ENCODE measurements around the gene NAV3.

NAV3 gene

DNA sequence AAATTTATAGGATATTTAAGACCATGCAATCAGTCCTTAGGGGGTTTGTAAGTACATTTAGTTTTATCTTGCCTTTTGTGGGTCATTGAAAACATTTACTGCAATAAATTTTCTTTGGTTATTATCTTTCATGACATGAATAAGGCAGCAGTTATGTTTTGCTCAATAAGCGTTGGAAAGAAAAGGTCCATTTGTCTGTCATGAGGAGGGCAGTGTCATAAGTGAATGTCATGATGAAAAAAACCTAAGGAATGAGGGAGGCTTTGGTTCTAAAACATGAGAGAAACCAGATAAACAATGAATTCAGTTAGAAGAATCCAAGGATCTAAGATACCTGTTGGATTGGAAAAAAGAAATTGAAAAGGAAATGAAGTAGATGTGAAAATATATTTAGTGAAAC, 209.4 kb downstream of the NAV3 start:
- Histone ChIP-seq H3K4me3 (ENCODE audit: low read depth, low read length) (no peak overlapping the region), H3K4me1 (ENCODE audit: control insufficient read depth, insufficient read depth, low read length) (no peaks in the 10 kb centered on the region), H3K9me3 (ENCODE audit: control insufficient read depth, insufficient read depth, low read length) (no peaks in the 10 kb centered on the region), H3K27me3 (ENCODE audit: control insufficient read depth, insufficient read depth, low read length) (no peaks in the 10 kb centered on the region), H3K36me3 (ENCODE audit: control insufficient read depth, insufficient read depth, low read length) (no peaks in the 10 kb centered on the region), H3K27ac (ENCODE audit: low read depth, low read length) (no peak overlapping the region), H3K9ac (ENCODE audit: low read depth, low read length) (no peak overlapping the region)

DNA sequence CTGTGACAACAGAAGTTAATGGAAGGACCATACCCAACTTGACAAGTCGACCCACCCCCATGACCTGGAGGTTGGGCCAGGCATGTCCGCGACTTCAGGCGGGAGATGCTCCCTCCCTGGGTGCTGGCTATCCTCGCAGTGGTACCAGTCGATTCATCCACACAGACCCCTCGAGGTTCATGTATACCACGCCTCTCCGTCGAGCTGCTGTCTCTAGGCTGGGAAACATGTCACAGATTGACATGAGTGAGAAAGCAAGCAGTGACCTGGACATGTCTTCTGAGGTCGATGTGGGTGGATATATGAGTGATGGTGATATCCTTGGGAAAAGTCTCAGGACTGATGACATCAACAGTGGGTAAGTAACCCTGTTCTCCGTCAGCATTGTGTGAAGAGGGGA, 220.1 kb downstream of the NAV3 start:
- no peak overlapping the region for H3K27ac ChIP-seq (ENCODE audit: low read depth, low read length)
- H3K36me3 ChIP-seq (ENCODE audit: control insufficient read depth, insufficient read depth, low read length), result no peaks in the 10 kb centered on the region
- no peak overlapping the region for H3K9ac ChIP-seq (ENCODE audit: low read depth, low read length)
- H3K4me3 ChIP-seq (ENCODE audit: low read depth, low read length), result no peak overlapping the region
- peaks cover 3% of the 10 kb centered on the region; the same call in 1 of the 2 replicates for H3K9me3 ChIP-seq (ENCODE audit: control insufficient read depth, insufficient read depth, low read length)
- H3K4me1 ChIP-seq (ENCODE audit: control insufficient read depth, insufficient read depth, low read length), result no peaks in the 10 kb centered on the region
- H3K27me3 ChIP-seq (ENCODE audit: control insufficient read depth, insufficient read depth, low read length), result no peaks in the 10 kb centered on the region

DNA sequence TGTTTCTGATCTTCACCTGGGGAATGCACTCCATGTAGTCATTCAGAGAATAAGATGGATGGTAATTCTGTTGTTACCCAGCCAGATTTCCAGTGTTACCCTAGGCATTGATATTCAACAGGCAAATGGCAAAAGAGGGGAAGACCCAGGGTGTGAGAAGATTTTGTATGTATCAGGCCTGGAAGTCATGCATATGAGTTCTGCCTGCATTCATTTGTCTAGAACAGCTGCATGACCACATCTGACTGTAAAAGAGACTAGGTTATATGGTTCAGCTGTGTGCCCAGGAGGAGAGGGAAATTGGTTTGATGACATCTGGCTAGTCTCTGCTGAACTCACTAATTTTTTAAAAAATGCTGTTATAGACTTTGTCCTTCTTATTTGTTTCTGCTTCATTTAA, 224.9 kb downstream of the NAV3 start:
- Histone ChIP-seq H3K4me1 (ENCODE audit: control insufficient read depth, insufficient read depth, low read length) (no peaks in the 10 kb centered on the region), H3K4me3 (ENCODE audit: low read depth, low read length) (no peak overlapping the region), H3K36me3 (ENCODE audit: control insufficient read depth, insufficient read depth, low read length) (no peaks in the 10 kb centered on the region), H3K27ac (ENCODE audit: low read depth, low read length) (no peak overlapping the region), H3K9ac (ENCODE audit: low read depth, low read length) (no peak overlapping the region), H3K27me3 (ENCODE audit: control insufficient read depth, insufficient read depth, low read length) (no peaks in the 10 kb centered on the region), H3K9me3 (ENCODE audit: control insufficient read depth, insufficient read depth, low read length) (no peaks in the 10 kb centered on the region)

DNA sequence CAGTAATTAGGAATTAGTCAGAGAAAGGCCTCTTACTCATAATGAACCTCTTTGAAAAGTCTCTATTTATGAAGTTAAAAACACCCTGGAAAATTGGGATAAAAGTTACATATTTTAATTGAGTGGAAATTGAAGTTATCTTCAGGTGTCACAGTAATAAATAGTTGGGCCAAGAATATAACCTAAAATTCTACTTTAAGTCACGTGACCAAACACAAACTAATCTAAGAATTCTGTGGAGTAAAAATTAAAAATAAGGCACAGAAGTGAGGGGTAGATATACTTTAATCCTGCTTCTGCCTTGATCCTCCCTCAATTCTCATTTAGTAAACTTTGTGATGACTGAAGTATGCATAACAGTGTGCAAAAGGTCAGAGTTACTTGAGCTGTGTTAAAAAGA, 226.4 kb downstream of the NAV3 start:
- Histone ChIP-seq H3K4me3 (ENCODE audit: low read depth, low read length) (no peak overlapping the region), H3K27me3 (ENCODE audit: control insufficient read depth, insufficient read depth, low read length) (no peaks in the 10 kb centered on the region), H3K36me3 (ENCODE audit: control insufficient read depth, insufficient read depth, low read length) (no peaks in the 10 kb centered on the region), H3K9me3 (ENCODE audit: control insufficient read depth, insufficient read depth, low read length) (no peaks in the 10 kb centered on the region), H3K4me1 (ENCODE audit: control insufficient read depth, insufficient read depth, low read length) (no peaks in the 10 kb centered on the region), H3K9ac (ENCODE audit: low read depth, low read length) (no peak overlapping the region), H3K27ac (ENCODE audit: low read depth, low read length) (no peak overlapping the region)

DNA sequence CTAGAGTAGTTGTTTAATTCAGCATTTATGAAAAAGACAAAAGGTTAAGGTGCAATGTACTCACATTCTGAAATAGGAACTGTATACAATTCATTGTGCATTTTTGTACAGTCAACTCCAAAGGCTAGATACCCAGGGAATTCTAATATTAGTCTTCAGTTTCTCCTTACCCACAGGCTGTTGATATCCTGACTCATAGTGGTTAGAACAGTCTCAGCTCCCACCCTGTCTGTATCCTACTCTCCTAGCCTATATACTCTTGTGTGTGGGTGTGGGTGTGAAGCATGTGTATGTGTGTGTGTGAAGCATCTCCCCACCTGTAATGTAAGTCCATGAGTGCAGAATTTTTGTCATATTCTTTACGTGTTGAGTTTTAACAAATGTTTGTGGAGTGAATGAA, 229.5 kb downstream of the NAV3 start:
- Histone ChIP-seq H3K4me1 (ENCODE audit: control insufficient read depth, insufficient read depth, low read length) (no peaks in the 10 kb centered on the region), H3K27ac (ENCODE audit: low read depth, low read length) (no peak overlapping the region)

DNA sequence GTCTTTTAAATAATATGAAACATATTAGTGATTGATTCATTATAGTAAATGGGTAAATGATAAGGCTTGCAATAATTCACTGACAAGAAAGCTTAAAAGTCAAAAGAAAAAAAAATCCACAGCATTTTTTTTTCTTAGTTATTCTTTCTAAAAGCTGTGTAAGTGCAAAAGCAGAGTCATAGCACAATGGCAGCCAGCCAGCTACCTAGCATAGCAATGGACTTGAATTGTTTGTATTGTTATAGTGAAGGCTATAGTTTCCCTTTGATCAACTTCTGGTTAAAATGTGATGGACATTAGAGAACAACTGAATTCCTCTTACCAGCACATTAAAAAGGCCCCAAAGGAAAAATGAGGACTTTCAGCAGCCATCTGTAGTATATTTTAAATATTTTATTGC, 232.1 kb downstream of the NAV3 start:
- no peak overlapping the region for H3K27ac ChIP-seq (ENCODE audit: low read depth, low read length)
- H3K9ac ChIP-seq (ENCODE audit: low read depth, low read length), result no peak overlapping the region
- no peaks in the 10 kb centered on the region for H3K9me3 ChIP-seq (ENCODE audit: control insufficient read depth, insufficient read depth, low read length)
- H3K36me3 ChIP-seq (ENCODE audit: control insufficient read depth, insufficient read depth, low read length), result no peaks in the 10 kb centered on the region
- no peak overlapping the region for H3K4me3 ChIP-seq (ENCODE audit: low read depth, low read length)
- H3K4me1 ChIP-seq (ENCODE audit: control insufficient read depth, insufficient read depth, low read length), result no peaks in the 10 kb centered on the region
- H3K27me3 ChIP-seq (ENCODE audit: control insufficient read depth, insufficient read depth, low read length), result no peaks in the 10 kb centered on the region

More for the DNA sequence above, 229.5 kb downstream of the NAV3 start:
- H3K4me3 ChIP-seq (ENCODE audit: low read depth, low read length), result no peak overlapping the region
- H3K9ac ChIP-seq (ENCODE audit: low read depth, low read length), result no peak overlapping the region
- H3K36me3 ChIP-seq (ENCODE audit: control insufficient read depth, insufficient read depth, low read length), result no peaks in the 10 kb centered on the region
- no peaks in the 10 kb centered on the region for H3K9me3 ChIP-seq (ENCODE audit: control insufficient read depth, insufficient read depth, low read length)
- H3K27me3 ChIP-seq (ENCODE audit: control insufficient read depth, insufficient read depth, low read length), result no peaks in the 10 kb centered on the region

DNA sequence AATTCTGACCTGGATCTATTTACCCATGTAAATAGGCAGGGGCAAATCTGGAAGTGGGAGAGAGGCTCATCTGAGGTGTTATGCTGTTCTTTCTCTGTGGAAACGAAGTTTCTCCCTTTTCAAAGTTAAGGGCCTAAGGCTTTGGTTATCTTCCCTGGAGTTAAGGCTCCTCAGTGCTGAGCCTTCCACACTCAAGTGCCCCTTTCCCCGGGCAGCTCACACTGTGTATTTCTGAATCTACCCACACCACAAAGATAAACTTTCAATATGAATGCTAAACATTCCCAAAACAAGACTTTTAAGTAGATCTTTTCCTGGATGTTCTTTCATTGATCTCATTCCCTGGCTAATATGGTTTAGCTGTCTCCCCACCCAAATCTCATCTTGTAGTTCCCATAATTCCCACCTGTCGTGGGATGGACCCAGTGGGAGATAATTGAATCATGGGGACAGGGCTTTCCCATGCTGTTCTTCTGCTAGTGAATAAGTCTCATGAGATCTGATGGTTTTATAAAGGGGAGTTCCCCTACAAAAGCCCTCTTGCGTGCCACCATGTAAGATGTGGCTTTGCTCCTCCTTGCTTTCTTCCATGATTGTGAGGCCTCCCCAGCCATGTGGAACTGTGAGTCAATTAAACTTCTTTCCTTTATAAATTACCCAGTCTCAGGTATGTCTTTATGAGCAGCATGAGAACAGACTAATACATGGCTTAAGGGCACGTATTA, 251.1 kb downstream of the NAV3 start:
- no peaks in the 10 kb centered on the region for H3K36me3 ChIP-seq (ENCODE audit: control insufficient read depth, insufficient read depth, low read length)
- H3K27me3 ChIP-seq (ENCODE audit: control insufficient read depth, insufficient read depth, low read length), result no peaks in the 10 kb centered on the region
- no peak overlapping the region for H3K27ac ChIP-seq (ENCODE audit: low read depth, low read length)
- no peak overlapping the region for H3K4me3 ChIP-seq (ENCODE audit: low read depth, low read length)
- H3K9me3 ChIP-seq (ENCODE audit: control insufficient read depth, insufficient read depth, low read length), result no peaks in the 10 kb centered on the region
- no peak overlapping the region for H3K9ac ChIP-seq (ENCODE audit: low read depth, low read length)
- H3K4me1 ChIP-seq (ENCODE audit: control insufficient read depth, insufficient read depth, low read length), result no peaks in the 10 kb centered on the region

DNA sequence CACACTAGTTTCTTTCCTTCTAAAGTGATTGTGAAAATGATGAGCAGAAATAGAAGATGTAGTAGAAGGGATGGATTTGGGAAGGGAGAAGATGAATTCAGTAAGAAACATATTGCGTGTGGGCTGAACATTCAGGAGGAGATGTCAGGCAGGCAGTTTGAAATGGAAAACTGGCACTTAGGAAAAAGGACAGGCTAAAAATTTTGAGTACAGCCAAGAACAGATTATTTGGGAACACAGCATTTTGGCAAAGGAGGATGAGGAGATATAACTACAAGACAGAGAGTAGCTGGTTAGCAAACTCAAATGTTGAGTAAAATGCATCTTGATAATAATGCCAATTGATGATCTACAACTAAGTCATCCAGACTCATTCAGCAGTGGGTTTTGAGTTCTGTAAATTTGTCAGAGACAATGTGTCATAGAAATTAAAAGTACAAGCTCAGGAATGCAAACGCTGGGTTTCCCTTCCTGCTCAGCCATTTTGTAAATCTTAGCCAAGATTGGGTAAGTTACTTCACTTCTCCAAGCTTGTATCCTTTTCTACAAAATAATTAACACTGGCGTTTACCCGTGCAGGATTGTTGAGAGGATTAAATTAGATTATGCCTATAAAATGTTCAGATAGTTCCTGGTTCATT, 255.0 kb downstream of the NAV3 start:
- Histone ChIP-seq H3K36me3 (ENCODE audit: control insufficient read depth, insufficient read depth, low read length) (no peaks in the 10 kb centered on the region), H3K9ac (ENCODE audit: low read depth, low read length) (no peak overlapping the region), H3K27ac (ENCODE audit: low read depth, low read length) (no peak overlapping the region), H3K4me1 (ENCODE audit: control insufficient read depth, insufficient read depth, low read length) (no peaks in the 10 kb centered on the region), H3K27me3 (ENCODE audit: control insufficient read depth, insufficient read depth, low read length) (no peaks in the 10 kb centered on the region), H3K4me3 (ENCODE audit: low read depth, low read length) (no peak overlapping the region), H3K9me3 (ENCODE audit: control insufficient read depth, insufficient read depth, low read length) (no peaks in the 10 kb centered on the region)

DNA sequence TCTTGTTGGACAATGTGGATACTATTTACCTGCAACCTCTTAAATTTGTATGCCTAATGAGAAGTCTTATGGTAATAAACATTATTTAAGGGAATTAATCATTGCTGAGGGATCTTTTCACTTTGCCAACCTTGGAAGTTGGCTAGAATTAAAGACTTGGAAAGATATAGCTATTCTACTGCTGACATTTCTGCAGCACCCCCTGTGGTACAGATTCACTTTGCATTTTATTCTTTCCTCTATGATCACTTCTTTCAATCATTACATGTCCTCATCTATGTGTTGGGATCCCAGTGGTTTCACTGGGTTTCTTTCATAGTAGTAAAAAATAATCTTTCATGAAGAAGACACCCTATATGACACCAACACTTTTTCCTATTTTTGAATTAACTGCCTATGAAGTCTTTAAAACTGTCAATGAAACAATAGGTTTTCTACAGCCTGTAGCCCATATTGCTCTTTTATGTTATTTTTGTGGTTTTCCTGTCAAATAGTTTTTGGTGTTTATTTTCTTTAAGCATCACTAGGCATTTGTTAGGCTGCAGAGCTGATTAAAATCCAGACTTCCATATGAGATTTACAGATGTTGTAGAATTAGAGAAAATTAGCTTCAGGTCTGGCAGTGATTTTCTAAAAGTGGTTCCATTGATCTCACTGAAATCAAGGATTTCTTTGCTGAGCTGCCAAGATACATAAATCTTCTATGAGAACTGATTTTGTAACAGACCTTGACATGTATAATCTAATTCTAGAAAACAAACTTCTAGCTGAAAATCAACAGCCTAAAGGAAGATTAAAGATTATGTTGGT, 256.1 kb downstream of the NAV3 start:
- no peaks in the 10 kb centered on the region for H3K4me1 ChIP-seq (ENCODE audit: control insufficient read depth, insufficient read depth, low read length)
- no peaks in the 10 kb centered on the region for H3K9me3 ChIP-seq (ENCODE audit: control insufficient read depth, insufficient read depth, low read length)
- no peak overlapping the region for H3K4me3 ChIP-seq (ENCODE audit: low read depth, low read length)
- no peak overlapping the region for H3K9ac ChIP-seq (ENCODE audit: low read depth, low read length)
- H3K27me3 ChIP-seq (ENCODE audit: control insufficient read depth, insufficient read depth, low read length), result no peaks in the 10 kb centered on the region
- no peaks in the 10 kb centered on the region for H3K36me3 ChIP-seq (ENCODE audit: control insufficient read depth, insufficient read depth, low read length)
- no peak overlapping the region for H3K27ac ChIP-seq (ENCODE audit: low read depth, low read length)

DNA sequence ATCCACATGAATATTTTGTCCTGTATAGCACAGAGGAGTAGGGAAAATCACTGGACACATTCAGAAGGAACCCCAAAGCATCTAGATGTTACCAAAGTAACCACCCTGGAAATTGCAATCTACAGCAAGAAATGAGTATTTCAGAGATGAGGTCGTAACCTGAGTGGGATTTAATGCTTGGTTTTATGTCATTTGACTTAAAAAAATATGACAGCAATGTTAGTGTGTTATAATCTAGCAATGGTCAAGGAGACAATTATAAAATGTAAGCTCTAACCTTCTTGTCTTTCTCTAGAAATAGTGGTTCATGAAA, 256.6 kb downstream of the NAV3 start:
- no peak overlapping the region for H3K27ac ChIP-seq (ENCODE audit: low read depth, low read length)
- no peaks in the 10 kb centered on the region for H3K9me3 ChIP-seq (ENCODE audit: control insufficient read depth, insufficient read depth, low read length)

DNA sequence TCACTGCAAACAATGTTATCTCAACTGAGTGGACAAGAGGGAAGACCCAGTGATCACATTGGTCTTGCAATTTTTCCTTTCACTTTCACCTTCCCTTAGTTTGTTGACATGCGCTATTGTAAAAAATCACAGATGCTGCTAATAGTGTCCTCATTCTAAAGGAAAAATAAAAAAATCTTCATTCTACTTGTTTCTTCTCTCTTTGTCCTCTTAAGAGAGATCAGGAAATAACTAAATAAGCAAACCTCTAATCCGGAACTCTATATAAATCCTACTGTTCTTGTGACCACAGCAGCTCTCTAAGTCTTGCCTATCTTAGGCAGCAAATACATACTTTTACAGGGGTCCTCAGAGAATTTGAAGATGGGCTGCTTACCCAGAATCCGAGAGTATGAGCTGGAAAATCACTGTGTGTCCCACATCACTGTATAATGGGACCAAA, 257.7 kb downstream of the NAV3 start:
- H3K27me3 ChIP-seq (ENCODE audit: control insufficient read depth, insufficient read depth, low read length), result no peaks in the 10 kb centered on the region
- no peaks in the 10 kb centered on the region for H3K9me3 ChIP-seq (ENCODE audit: control insufficient read depth, insufficient read depth, low read length)
- no peaks in the 10 kb centered on the region for H3K4me1 ChIP-seq (ENCODE audit: control insufficient read depth, insufficient read depth, low read length)
- no peak overlapping the region for H3K27ac ChIP-seq (ENCODE audit: low read depth, low read length)
- H3K4me3 ChIP-seq (ENCODE audit: low read depth, low read length), result no peak overlapping the region
- no peaks in the 10 kb centered on the region for H3K36me3 ChIP-seq (ENCODE audit: control insufficient read depth, insufficient read depth, low read length)
- H3K9ac ChIP-seq (ENCODE audit: low read depth, low read length), result no peak overlapping the region

More for the DNA sequence above, 256.6 kb downstream of the NAV3 start:
- H3K4me3 ChIP-seq (ENCODE audit: low read depth, low read length), result no peak overlapping the region
- no peak overlapping the region for H3K9ac ChIP-seq (ENCODE audit: low read depth, low read length)
- no peaks in the 10 kb centered on the region for H3K4me1 ChIP-seq (ENCODE audit: control insufficient read depth, insufficient read depth, low read length)
- no peaks in the 10 kb centered on the region for H3K36me3 ChIP-seq (ENCODE audit: control insufficient read depth, insufficient read depth, low read length)
- H3K27me3 ChIP-seq (ENCODE audit: control insufficient read depth, insufficient read depth, low read length), result no peaks in the 10 kb centered on the region
